GM23248 (cell line): ENCODE measurements around the gene KLHL6.

Experiments used
- EZH2 ChIP-seq: fragments of 200-600 bp; sonication (generic); IDR thresholded peaks from 2 replicates; pipeline ENCODE4 v1.6.1; 2018; ENCODE audit warnings: antibody characterized with exemption, mild to moderate bottlenecking; ENCODE audit not compliant: insufficient read depth, poor library complexity, severe bottlenecking
- EZH2phosphoT487 ChIP-seq: fragments of 200-600 bp; sonication (generic); IDR thresholded peaks from 2 replicates; pipeline ENCODE4 v1.6.1; 2018; ENCODE audit warnings: antibody characterized with exemption, moderate library complexity, mild to moderate bottlenecking, low read depth; ENCODE audit not compliant: insufficient read depth

GRCh38 chr3:183515968-183516851 lies 39.3 kb downstream of the KLHL6 start:
- TF ChIP-seq EZH2 (no peak), EZH2phosphoT487 (no peak)
